PC-9 (cell line): ENCODE results near the gene CMSS1. TPM values are rescaled to one million over a fixed set of nuclear protein-coding genes. Genes with fewer than 3 reads are reported as not detected.
A peak's percentile ranks its signal among the peaks of the same experiment; 100 is the strongest.

Experiments
- BruUV-seq: library from RNA; stranded (reverse); fragments of 400-500 nt; replicated peaks from 2 replicates; lab custom pipeline; 2021; lab: Mats Ljungman, UMichigan
- CTCF ChIA-PET: fragments of 300-600 bp; sonication (Branson Sonifier 250); formaldehyde crosslinking; loops from one replicate; lab custom pipeline; 2022; ENCODE audit warnings: antibody characterized with exemption; lab: Charles Lee
- POLR2A ChIA-PET: fragments of 300-600 bp; sonication (Branson Sonifier 250); formaldehyde crosslinking; loops from one replicate; lab custom pipeline; 2022; ENCODE audit warnings: antibody characterized with exemption; ENCODE audit not compliant: unreplicated experiment; lab: Charles Lee
- DNase-seq, 2 experiments: peaks; one replicate each; pipeline versions ENCODE4 v3.0.0 to v3.0.0-alpha.2; 2015 to 2022; ENCODE audit warnings: mixed read lengths in 1 of 2
- H2AFZ ChIP-seq: fragments of 200-600 bp; sonication (generic); 2 replicates; pipeline ENCODE4 v1.8.1; 2017; ENCODE audit warnings: antibody characterized with exemption
- H3F3A ChIP-seq: fragments of 200-600 bp; sonication (generic); 2 replicates; pipeline ENCODE4 v1.8.1; 2017; ENCODE audit warnings: antibody characterized with exemption, mild to moderate bottlenecking, low read depth; ENCODE audit not compliant: insufficient read depth
- H3K27ac ChIP-seq: fragments of 200-600 bp; sonication (generic); 2 replicates; pipeline ENCODE4 v1.6.1; 2016; ENCODE audit warnings: mixed run types
- H3K27me3 ChIP-seq: fragments of 200-600 bp; sonication (generic); 2 replicates; pipeline ENCODE4 v1.6.1; 2016; ENCODE audit warnings: low read depth, mixed run types; ENCODE audit not compliant: insufficient read depth
- H3K36me3 ChIP-seq: fragments of 200-600 bp; sonication (generic); 2 replicates; pipeline ENCODE4 v1.6.1; 2016; ENCODE audit warnings: low read depth, mixed run types
- H3K4me1 ChIP-seq: fragments of 200-600 bp; sonication (generic); replicated peaks from 2 replicates; pipeline ENCODE4 v1.6.1; 2016; ENCODE audit warnings: mixed run types; ENCODE audit not compliant: insufficient read depth
- H3K4me2 ChIP-seq: fragments of 200-600 bp; sonication (generic); 2 replicates; pipeline ENCODE4 v1.6.1; 2017; ENCODE audit warnings: mixed run types
- H3K4me3 ChIP-seq: fragments of 200-600 bp; sonication (generic); 2 replicates; pipeline ENCODE4 v1.6.1; 2016; ENCODE audit warnings: mixed run types
- H3K79me2 ChIP-seq: fragments of 200-600 bp; sonication (generic); 2 replicates; pipeline ENCODE4 v1.6.1; 2017; ENCODE audit warnings: low read depth, mixed run types
- H3K9me2 ChIP-seq: fragments of 200-600 bp; sonication (generic); 2 replicates; pipeline ENCODE4 v1.8.1; 2017; ENCODE audit warnings: mild to moderate bottlenecking; ENCODE audit not compliant: insufficient read depth
- H3K9me3 ChIP-seq: fragments of 200-600 bp; sonication (generic); 2 replicates; pipeline ENCODE4 v1.8.1; 2016; ENCODE audit warnings: low read depth; ENCODE audit not compliant: insufficient read depth
- H4K20me1 ChIP-seq: fragments of 200-600 bp; sonication (generic); 2 replicates; pipeline ENCODE4 v1.8.1; 2017; ENCODE audit not compliant: insufficient read depth
- CTCF ChIP-seq: fragments of 200-600 bp; sonication (generic); conservative IDR thresholded peaks from 2 replicates; pipeline ENCODE4 v1.6.1; 2017; ENCODE audit warnings: mixed run types, antibody characterized with exemption, mild to moderate bottlenecking, moderate library complexity
- EZH2 ChIP-seq: fragments of 200-600 bp; sonication (generic); IDR thresholded peaks from 2 replicates; pipeline ENCODE4 v1.8.0; 2017; ENCODE audit warnings: antibody characterized with exemption, low read depth
- intact Hi-C: fragments of 100-400 bp; cut with micrococcal nuclease; formaldehyde crosslinking; loops from one replicate; pipeline ENCODE4 v1.10.0; 2022; ENCODE audit not compliant: unreplicated experiment
- total RNA-seq: library from RNA; stranded (reverse); gene quantifications from 2 replicates; pipeline ENCODE4 v1.2.3, GENCODE V29; 2021

The CMSS1 gene
- total RNA-seq, 1 experiment from 2014 or later: 98.9 TPM

- Histone ChIP-seq H3K9me3 (no peaks in the 10 kb centered on the region), H3K9me2 (no peaks in the 10 kb centered on the region), H3K27me3 (no peaks in the 10 kb centered on the region), H3K79me2 (peaks cover 54% of the 10 kb centered on the region), H4K20me1 (no peaks in the 10 kb centered on the region), H3K27ac (peak overlapping the region; percentile 6; the same call in 1 of the 2 replicates), H3F3A (peaks cover 10% of the 10 kb centered on the region; the same call in 1 of the 2 replicates), H3K4me3 (no peak overlapping the region), H2AFZ (no peak overlapping the region), H3K4me2 (peak overlapping the region; percentile 11), H3K4me1 (peaks cover 24% of the 10 kb centered on the region), H3K36me3 (0 out of 2 replicates have a peak, but pooled peaks cover 18% of the 10 kb centered on the region)
- ChIA-PET CTCF (interaction anchor here (0.7 to 1.0 kb wide), 2 partner anchors 201 to 408 kb away, joined by 3 read pairs; no protein-coding TSS in a partner anchor), POLR2A (interaction anchor here (0.6 kb wide), 1 partner anchor 243 kb away, joined by 8 read pairs; no protein-coding TSS in a partner anchor)
- no TSS peak for BruUV-seq
- intact Hi-C loops: loop anchor here (10.0 kb wide), 1 partner anchor 319 kb away; no protein-coding TSS in a partner anchor
- DNase-seq: no peak
- TF ChIP-seq CTCF (no peak), EZH2 (no peak)
Measured at GRCh38 chr3:99845999-99846398, 28.3 kb downstream of the CMSS1 start.

GRCh38 chr3:99846477-99847160 is 29.0 kb downstream of the CMSS1 start:
- Histone ChIP-seq H3K36me3 (0 out of 2 replicates have a peak, but pooled peaks cover 18% of the 10 kb centered on the region), H3K79me2 (peaks cover 56% of the 10 kb centered on the region), H4K20me1 (no peaks in the 10 kb centered on the region), H3K9me2 (no peaks in the 10 kb centered on the region), H3K27me3 (no peaks in the 10 kb centered on the region), H3F3A (peaks cover 10% of the 10 kb centered on the region; the same call in 1 of the 2 replicates), H2AFZ (no peak overlapping the region), H3K4me1 (peaks cover 24% of the 10 kb centered on the region), H3K9me3 (no peaks in the 10 kb centered on the region), H3K4me3 (no peak overlapping the region), H3K4me2 (peak overlapping the region; percentile 11), H3K27ac (peak overlapping the region; percentile 6; the same call in 1 of the 2 replicates)
- TF ChIP-seq EZH2: no peak
- TF ChIP-seq CTCF: no peak
- POLR2A ChIA-PET: interaction anchor here (0.6 kb wide), 1 partner anchor 243 kb away, joined by 8 read pairs; no protein-coding TSS in a partner anchor
- CTCF ChIA-PET: interaction anchor here (0.7 to 1.0 kb wide), 4 partner anchors 156 to 453 kb away, joined by 3 to 4 read pairs (median 3); no protein-coding TSS in a partner anchor
- peak in 1 of 2 experiments; percentile 81 for DNase-seq
- BruUV-seq: no TSS peak
- intact Hi-C loops: loop anchor here (10.0 kb wide), 1 partner anchor 318 kb away; no protein-coding TSS in a partner anchor

- no peak overlapping the region for H3K27ac ChIP-seq
- no peak overlapping the region for H3K4me3 ChIP-seq
- no TSS peak for BruUV-seq
- H3F3A ChIP-seq: peaks cover 4% of the 10 kb centered on the region; the same call in 1 of the 2 replicates
- H3K79me2 ChIP-seq: peaks cover 72% of the 10 kb centered on the region
- TF ChIP-seq CTCF (no peak), EZH2 (no peak)
- H3K27me3 ChIP-seq: no peaks in the 10 kb centered on the region
- POLR2A ChIA-PET: no interaction called here
- peaks cover 18% of the 10 kb centered on the region; the same call in 1 of the 2 replicates for H3K36me3 ChIP-seq
- H4K20me1 ChIP-seq: no peaks in the 10 kb centered on the region
- H2AFZ ChIP-seq: no peak overlapping the region
- intact Hi-C loops: loop anchor here (10.0 kb wide), 1 partner anchor 316 kb away; no protein-coding TSS in a partner anchor
- no peaks in the 10 kb centered on the region for H3K9me3 ChIP-seq
- H3K4me2 ChIP-seq: no peak overlapping the region
- H3K4me1 ChIP-seq: peaks cover 20% of the 10 kb centered on the region
- CTCF ChIA-PET: no interaction called here
- no peak for DNase-seq
- no peaks in the 10 kb centered on the region for H3K9me2 ChIP-seq
Measured at GRCh38 chr3:99848433-99848832, 30.8 kb downstream of the CMSS1 start.
